Hematopoietic multipotent progenitor cell treated with erythropoietin and hydrocortisone succinate and interleukin-3 and kit ligand, for 17 days (in vitro differentiated cells): ENCODE data around the gene PDX1.
"Not testable (repeated sequence)": the region's sequence is repeated elsewhere in the genome, so short reads cannot be mapped to it uniquely, and the experiment has no call there.

Source experiments
- DNase-seq: peaks from one replicate; pipeline ENCODE4 v3.0.0-alpha.2; 2015; ENCODE audit warnings: low spot score

PDX1 gene

GRCh38 chr13:27956576-27957300 is 36.9 kb downstream of the PDX1 start:
- no peak for DNase-seq

- no peak for DNase-seq
Measured at GRCh38 chr13:27959976-27960361, 40.2 kb downstream of the PDX1 start.

- no peak for DNase-seq
Measured at GRCh38 chr13:27960362-27961226, 40.8 kb downstream of the PDX1 start.

GRCh38 chr13:27961227-27962085 is 41.7 kb downstream of the PDX1 start:
- no peak for DNase-seq

- no peak for DNase-seq
Measured at GRCh38 chr13:27962128-27962841, 42.5 kb downstream of the PDX1 start.

- no peak for DNase-seq
Measured at GRCh38 chr13:27962982-27963381, 43.2 kb downstream of the PDX1 start.

- DNase-seq, result no peak
Measured at GRCh38 chr13:27963491-27963890, 43.7 kb downstream of the PDX1 start.

DNA sequence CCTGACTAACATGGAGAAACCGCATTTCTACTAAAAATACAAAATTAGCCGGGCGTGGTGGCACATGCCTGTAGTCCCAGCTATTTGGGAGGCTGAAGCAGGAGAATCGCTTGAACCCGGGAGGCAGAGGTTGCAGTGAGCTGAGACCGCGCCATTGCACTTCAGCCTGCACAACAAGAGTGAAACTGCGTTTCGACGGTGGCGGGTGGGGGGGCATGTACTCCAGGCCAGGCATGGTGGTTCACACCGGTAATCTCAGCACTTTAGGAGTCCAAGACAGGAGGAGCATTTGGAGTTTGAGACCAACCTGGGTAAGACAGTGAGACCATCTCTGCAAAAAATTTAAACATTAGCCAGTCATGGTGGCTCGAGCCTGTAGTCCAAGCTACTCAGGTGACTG is 44.4 kb downstream of the PDX1 start:
- not testable (repeated sequence) for DNase-seq

DNA sequence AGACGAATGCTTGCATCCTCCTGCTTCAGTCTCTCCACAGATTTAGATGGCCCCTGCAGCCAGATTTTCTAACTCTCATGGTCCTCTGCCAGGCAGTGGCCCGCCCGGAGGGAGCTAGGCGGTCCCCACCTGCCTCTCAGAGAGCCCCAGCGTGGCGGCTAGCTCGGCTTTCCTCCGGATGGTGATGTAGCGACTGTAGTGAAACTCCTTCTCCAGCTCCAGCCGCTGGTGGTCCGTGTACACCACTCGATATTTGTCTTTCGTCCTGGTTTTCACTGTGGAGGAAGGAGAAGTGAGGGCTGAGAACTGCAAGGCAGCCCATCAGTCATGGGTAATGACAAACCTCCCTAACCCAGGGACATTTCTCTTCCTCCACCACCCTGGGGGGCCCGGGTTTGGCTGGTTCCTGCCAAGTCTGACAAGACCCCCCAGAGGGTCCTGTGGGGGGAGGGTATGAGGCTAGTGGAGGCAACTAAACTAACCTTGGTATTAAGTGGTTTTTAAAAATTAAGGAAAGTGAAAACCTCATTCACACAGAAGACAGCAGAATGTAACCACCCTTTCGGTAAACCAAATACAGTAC is 45.0 kb downstream of the PDX1 start:
- no peak for DNase-seq

GRCh38 chr13:27965343-27965739 is 45.5 kb downstream of the PDX1 start:
- DNase-seq, result no peak

DNA sequence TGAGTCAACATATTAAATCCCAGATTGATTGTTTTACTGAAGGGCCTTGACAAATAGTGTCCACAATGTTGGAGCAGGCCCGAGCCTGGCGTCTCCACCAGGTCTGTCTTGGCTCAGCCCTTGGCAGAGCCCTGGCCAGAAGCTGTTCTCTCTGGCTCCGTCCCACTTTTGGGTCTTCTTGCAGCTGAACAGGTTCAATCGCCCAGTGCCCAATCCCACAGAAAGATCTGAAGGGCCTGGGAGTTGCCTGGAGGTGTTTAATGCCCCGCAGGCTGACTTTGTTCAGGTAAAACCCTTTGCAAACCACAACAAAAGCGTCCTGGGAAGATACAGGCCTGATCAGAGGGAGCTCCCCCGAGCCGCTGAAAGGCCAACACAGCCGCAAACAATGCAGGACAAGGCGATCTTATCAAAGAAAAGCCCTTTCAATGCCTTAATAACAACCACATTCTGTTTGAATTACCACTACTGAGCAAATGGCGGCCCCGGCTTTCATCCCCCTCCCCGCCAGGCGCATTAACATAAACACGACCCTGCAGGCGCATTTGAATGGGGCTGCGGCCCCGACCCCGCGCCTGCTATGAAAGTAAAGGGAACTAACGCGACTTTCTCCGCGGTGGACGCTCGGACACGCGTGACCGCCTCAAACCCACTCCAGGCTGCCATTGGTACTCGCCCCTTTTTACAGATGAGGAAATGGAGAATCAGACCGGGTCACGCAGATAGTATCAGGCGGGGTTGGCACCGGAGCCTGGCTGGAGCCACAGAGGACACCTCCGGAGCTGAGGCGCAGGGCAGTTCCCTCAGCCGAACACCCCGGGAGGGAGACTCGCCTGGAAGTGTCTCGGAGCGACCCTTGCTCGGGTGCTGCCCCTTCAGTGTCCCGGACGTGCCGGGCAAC is 46.2 kb downstream of the PDX1 start:
- no peak for DNase-seq

DNA sequence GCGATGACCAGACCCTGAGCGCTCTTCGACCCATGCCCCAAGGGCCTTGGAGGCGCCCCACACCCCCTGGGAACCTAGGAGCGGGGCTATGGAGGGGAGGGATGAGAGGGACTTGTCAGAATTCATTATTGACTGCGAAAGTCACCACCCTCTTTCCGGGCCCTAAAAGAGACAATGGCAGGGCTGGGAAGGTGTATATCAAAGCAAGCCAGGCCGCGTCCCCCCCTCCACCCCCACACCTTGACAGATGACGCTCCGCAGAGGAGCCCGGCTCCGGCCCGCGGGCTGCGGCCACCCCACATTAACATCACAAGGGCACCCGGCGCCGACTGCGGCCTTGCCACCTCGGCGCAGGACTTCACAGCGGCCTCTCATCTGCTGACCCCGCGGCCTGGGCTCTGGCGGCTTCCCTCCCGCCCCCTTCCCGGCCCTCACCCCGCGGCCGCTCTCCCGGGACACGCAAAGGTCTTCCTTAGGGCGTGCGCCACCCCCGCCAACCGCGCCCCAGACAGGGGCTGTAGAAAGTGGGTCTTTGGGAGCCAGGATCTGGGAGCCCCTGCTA is 46.9 kb downstream of the PDX1 start:
- DNase-seq, result no peak

- no peak for DNase-seq
Measured at GRCh38 chr13:27967203-27967735, 47.5 kb downstream of the PDX1 start.

- no peak for DNase-seq
Measured at GRCh38 chr13:27967736-27968315, 48.0 kb downstream of the PDX1 start.

- DNase-seq, result no peak
Measured at GRCh38 chr13:27968316-27969081, 48.7 kb downstream of the PDX1 start.

DNA sequence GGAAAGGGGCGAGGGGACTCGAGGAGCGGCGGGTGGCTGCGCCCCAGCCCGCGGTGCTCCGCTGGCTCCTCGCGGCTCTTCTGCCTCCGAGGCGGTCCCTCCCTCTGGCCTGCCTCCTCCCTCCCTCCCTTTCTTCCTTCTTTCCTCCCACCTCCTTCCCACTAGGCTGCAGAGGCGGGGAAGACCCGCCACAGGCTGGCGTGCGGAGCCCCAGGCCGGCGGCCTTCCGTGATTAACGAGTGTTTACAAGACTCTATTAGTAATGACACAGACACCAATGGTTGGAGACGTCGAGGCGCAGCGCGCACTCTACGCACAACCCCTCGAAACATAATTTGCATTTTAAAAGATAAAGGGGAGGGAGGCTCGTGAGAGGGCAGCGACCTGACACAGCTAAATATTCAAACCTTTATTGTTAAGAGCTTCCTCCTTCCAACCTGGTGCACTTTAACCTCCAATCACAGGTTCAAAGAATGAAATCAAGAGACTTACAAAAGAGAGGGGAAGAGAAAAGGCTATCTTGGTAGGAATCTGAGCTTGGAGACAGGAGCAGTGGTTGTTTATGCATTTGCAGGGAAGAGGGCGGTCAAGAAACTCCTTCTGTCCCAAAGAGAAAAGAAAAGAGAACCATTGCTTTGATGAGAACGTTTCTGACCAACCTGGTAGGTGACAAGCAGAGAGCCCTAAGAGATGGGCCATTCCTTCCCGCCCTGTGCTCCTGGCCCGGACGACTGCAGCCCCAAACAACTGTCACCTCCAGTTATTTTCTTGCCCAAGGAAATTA is 49.5 kb downstream of the PDX1 start, which contains the start of gene CDX2:
CDX2 (minus strand) TSS at position 234 of the 784 bp plus-strand sequence. CDS start 309 bp downstream, outside the sequence.
- DNase-seq, result no peak

DNA sequence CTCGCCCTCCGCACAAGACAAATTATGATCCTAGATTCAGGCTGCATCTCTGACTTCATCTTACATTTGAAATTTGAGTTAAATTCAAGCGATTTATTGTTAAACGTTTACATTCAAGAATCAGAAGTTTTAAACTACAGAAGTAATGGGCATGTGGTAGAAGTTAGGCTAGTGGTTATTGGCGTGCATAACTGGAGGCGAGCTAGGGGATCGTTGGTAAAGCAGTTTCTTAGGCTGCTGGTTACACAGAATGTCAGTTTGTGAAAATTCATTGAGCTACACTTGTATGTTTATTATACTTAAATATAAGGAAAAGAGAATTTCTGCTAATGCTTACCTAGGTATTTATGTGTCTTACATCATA is 50.0 kb downstream of the PDX1 start:
- DNase-seq, result no peak
